Head of caudate nucleus (tissue), 42 donors: ENCODE measurements around the gene ST3GAL3.
A peak's percentile ranks its signal among the peaks of the same experiment; 100 is the strongest.
"Not testable (repeated sequence)": the region's sequence is repeated elsewhere in the genome, so short reads cannot be mapped to it uniquely, and the experiment has no call there.

Source experiments
- DNase-seq, 42 donors: peaks; one replicate each; pipeline versions ENCODE4 v3.0.0 to v3.0.0-alpha.2; 2020 to 2021; ENCODE audit warnings: mixed read lengths in 7 of 42
- intact Hi-C: fragments of 100-400 bp; cut with DNase I; formaldehyde crosslinking; loops from one replicate; pipeline ENCODE4 v1.15.0; 2022

ST3GAL3 gene

GRCh38 chr1:43804569-43804968, 97.2 kb downstream of the ST3GAL3 start:
- intact Hi-C loops, result no loop called here

GRCh38 chr1:43805340-43805739, 98.0 kb downstream of the ST3GAL3 start:
- intact Hi-C loops, result no loop called here
- no peak for DNase-seq

More at GRCh38 chr1:43804569-43804968, 97.2 kb downstream of the ST3GAL3 start:
- DNase-seq, result no peak

GRCh38 chr1:43806183-43806582, 98.8 kb downstream of the ST3GAL3 start:
- DNase-seq, result no peak
- intact Hi-C loops, result no loop called here

- intact Hi-C loops, result no loop called here
- DNase-seq, result no peak
These were observed 101.8 kb downstream of the ST3GAL3 start for GRCh38 chr1:43809097-43809673.

- intact Hi-C loops, result no loop called here
These were observed 105.2 kb downstream of the ST3GAL3 start for GRCh38 chr1:43812579-43812978.

GRCh38 chr1:43814401-43814800, 107.1 kb downstream of the ST3GAL3 start:
- no peak for DNase-seq
- intact Hi-C loops, result no loop called here

More at GRCh38 chr1:43812579-43812978, 105.2 kb downstream of the ST3GAL3 start:
- no peak for DNase-seq

- intact Hi-C loops, result no loop called here
- DNase-seq, result no peak
These were observed 110.1 kb downstream of the ST3GAL3 start for GRCh38 chr1:43817304-43817939.

GRCh38 chr1:43818691-43819090, 111.4 kb downstream of the ST3GAL3 start:
- intact Hi-C loops, result no loop called here
- no peak for DNase-seq

- intact Hi-C loops, result no loop called here
- DNase-seq, result no peak
These were observed 112.0 kb downstream of the ST3GAL3 start for GRCh38 chr1:43819357-43819756.

GRCh38 chr1:43821471-43821870, 114.1 kb downstream of the ST3GAL3 start:
- no peak for DNase-seq
- intact Hi-C loops, result no loop called here

GRCh38 chr1:43822040-43822690, 114.8 kb downstream of the ST3GAL3 start:
- peak in 1 of 42 donors; percentile 45 for DNase-seq

GRCh38 chr1:43824795-43825194, 117.5 kb downstream of the ST3GAL3 start:
- intact Hi-C loops, result no loop called here
- DNase-seq, result no peak

More at GRCh38 chr1:43822040-43822690, 114.8 kb downstream of the ST3GAL3 start:
- intact Hi-C loops, result no loop called here

- intact Hi-C loops, result no loop called here
These were observed 121.2 kb downstream of the ST3GAL3 start for GRCh38 chr1:43828574-43828973.

GRCh38 chr1:43830802-43831201, 123.5 kb downstream of the ST3GAL3 start:
- no peak for DNase-seq
- intact Hi-C loops, result no loop called here

More at GRCh38 chr1:43828574-43828973, 121.2 kb downstream of the ST3GAL3 start:
- no peak for DNase-seq

GRCh38 chr1:43831851-43832250, 124.5 kb downstream of the ST3GAL3 start:
- intact Hi-C loops, result no loop called here
- no peak for DNase-seq

- no peak for DNase-seq
- intact Hi-C loops, result no loop called here
These were observed 124.9 kb downstream of the ST3GAL3 start for GRCh38 chr1:43832255-43832654.

GRCh38 chr1:43832998-43833397, 125.7 kb downstream of the ST3GAL3 start:
- intact Hi-C loops, result no loop called here
- no peak for DNase-seq

GRCh38 chr1:43833902-43834279, 126.6 kb downstream of the ST3GAL3 start:
- intact Hi-C loops, DNase-seq: not testable (repeated sequence)

- intact Hi-C loops, result no loop called here
- DNase-seq, result no peak
These were observed 127.1 kb downstream of the ST3GAL3 start for GRCh38 chr1:43834280-43835081.
